ENCODE data around the gene ICAM1. TPM values are rescaled to one million over a fixed set of nuclear protein-coding genes. Genes with fewer than 3 reads are reported as not detected.

The ICAM1 gene
- total RNA-seq, 2 experiments from 2014 or later = 27.9 to 30.9 TPM

- ATAC-seq (no peak), DNase-seq (no peak)
- H3K4me1 Mint-ChIP-seq = peaks cover 15% of the 10 kb centered on the region
- intact Hi-C loops (cut with DNase I, micrococcal nuclease) = no loop called here
- H3K27me3 Mint-ChIP-seq = no peaks in the 10 kb centered on the region
- ChIA-PET CTCF (no interaction called here), POLR2A (no interaction called here)
- no peaks in the 10 kb centered on the region for H3K9me3 Mint-ChIP-seq (ENCODE audit: low read depth)
- H3K36me3 Mint-ChIP-seq (ENCODE audit: low read depth) = peaks cover 44% of the 10 kb centered on the region
- H3K27ac Mint-ChIP-seq = no peak overlapping the region
- no peak overlapping the region for H3K4me3 Mint-ChIP-seq
Observed at GRCh38 chr19:10328558-10329429, 57.9 kb downstream of the ICAM1 start.

- intact Hi-C loops (cut with DNase I, micrococcal nuclease) = no loop called here
- H3K36me3 Mint-ChIP-seq (ENCODE audit: low read depth) = peaks cover 46% of the 10 kb centered on the region
- ATAC-seq (no peak), DNase-seq (no peak)
- no peaks in the 10 kb centered on the region for H3K9me3 Mint-ChIP-seq (ENCODE audit: low read depth)
- ChIA-PET CTCF (interaction anchor here (1.0 kb wide), 1 partner anchor 59 kb away, joined by 3 read pairs; no protein-coding TSS in a partner anchor), POLR2A (no interaction called here)
- H3K27ac Mint-ChIP-seq = no peak overlapping the region
- peaks cover 19% of the 10 kb centered on the region for H3K4me1 Mint-ChIP-seq
- H3K27me3 Mint-ChIP-seq = no peaks in the 10 kb centered on the region
- no peak overlapping the region for H3K4me3 Mint-ChIP-seq
Observed at GRCh38 chr19:10329555-10329954, 58.6 kb downstream of the ICAM1 start.

- Mint-ChIP-seq H3K4me3 (peak overlapping the region; percentile 97), H3K36me3 (ENCODE audit: low read depth) (peaks cover 48% of the 10 kb centered on the region)
- POLR2A ChIA-PET = interaction anchor here (3.2 kb wide), 1 partner anchor 62 kb away, joined by 11 read pairs; the partner anchor contains the start of gene ICAM1
Observed at GRCh38 chr19:10332158-10332964, 61.4 kb downstream of the ICAM1 start.

GRCh38 chr19:10332965-10333757 lies 62.2 kb downstream of the ICAM1 start, which contains the start of gene RAVER1:
TSS of gene RAVER1 (minus strand) at chr19:10333529. CDS start at chr19:10333507, 22 bp downstream.
- ChIA-PET POLR2A (interaction anchor here (1.0 to 3.2 kb wide), 2 partner anchors 14 to 62 kb away, joined by 5 to 11 read pairs; partner anchors contain the start of gene ICAM1), CTCF (interaction anchor here (0.5 to 2.1 kb wide), 5 partner anchors 56 to 160 kb away, joined by 3 to 9 read pairs (median 3); partner anchors contain the start of gene ICAM1)
- Mint-ChIP-seq H3K27ac (peak within 1 kb of the TSS; percentile 96), H3K4me3 (peak within 1 kb of the TSS; percentile 97), H3K4me1 (peaks cover 25% of the 10 kb centered on the region), H3K27me3 (no peaks in the 10 kb centered on the region), H3K36me3 (ENCODE audit: low read depth) (peaks cover 41% of the 10 kb centered on the region), H3K9me3 (ENCODE audit: low read depth) (no peaks in the 10 kb centered on the region)
- peak; percentile 97 for ATAC-seq
- intact Hi-C loops (cut with DNase I, micrococcal nuclease) = loop anchor here (1.0 to 5.0 kb wide), 21 partner anchors 18 to 1821 kb away; partner anchors contain the start of genes CDKN2D (in 2 of the 2), TYK2 (in 2 of the 2), ATG4D (in 1 of the 2) and CDC37 (in 1 of the 2)
- DNase-seq = peak; percentile 99

More at GRCh38 chr19:10332158-10332964, 61.4 kb downstream of the ICAM1 start:
- Mint-ChIP-seq H3K9me3 (ENCODE audit: low read depth) (no peaks in the 10 kb centered on the region), H3K27me3 (no peaks in the 10 kb centered on the region), H3K27ac (peak overlapping the region; percentile 96), H3K4me1 (peaks cover 24% of the 10 kb centered on the region)
- peak; percentile 0 for ATAC-seq
- CTCF ChIA-PET = interaction anchor here (1.3 to 2.1 kb wide), 2 partner anchors 61 to 84 kb away, joined by 3 to 9 read pairs; partner anchors contain the start of gene ICAM1
- DNase-seq = no peak
- intact Hi-C loops (cut with DNase I, micrococcal nuclease) = loop anchor here (5.0 kb wide), 3 partner anchors 75 to 1820 kb away; partner anchors contain the start of genes CDKN2D (in 1 of the 2), KRI1 (in 1 of the 2) and ZNF414 (in 1 of the 2)

GRCh38 chr19:10333758-10334587 lies 63.1 kb downstream of the ICAM1 start:
- peak overlapping the region; percentile 97 for H3K4me3 Mint-ChIP-seq
- ChIA-PET CTCF (interaction anchor here (0.6 to 2.1 kb wide), 8 partner anchors 29 to 238 kb away, joined by 3 to 9 read pairs (median 3); partner anchors contain the start of gene ICAM1), POLR2A (interaction anchor here (0.6 to 3.2 kb wide), 5 partner anchors 15 to 505 kb away, joined by 3 to 11 read pairs (median 4); partner anchors contain the start of gene ICAM1)
- intact Hi-C loops (cut with DNase I, micrococcal nuclease) = loop anchor here (1.0 to 5.0 kb wide), 21 partner anchors 19 to 1822 kb away; partner anchors contain the start of genes CDKN2D (in 2 of the 2), TYK2 (in 2 of the 2), ATG4D (in 1 of the 2) and CDC37 (in 1 of the 2)
- peaks cover 45% of the 10 kb centered on the region for H3K36me3 Mint-ChIP-seq (ENCODE audit: low read depth)
- H3K27me3 Mint-ChIP-seq = no peaks in the 10 kb centered on the region
- DNase-seq (no peak), ATAC-seq (peak; percentile 0)
- no peaks in the 10 kb centered on the region for H3K9me3 Mint-ChIP-seq (ENCODE audit: low read depth)
- H3K27ac Mint-ChIP-seq = peak overlapping the region; percentile 96
- peaks cover 33% of the 10 kb centered on the region for H3K4me1 Mint-ChIP-seq

DNA sequence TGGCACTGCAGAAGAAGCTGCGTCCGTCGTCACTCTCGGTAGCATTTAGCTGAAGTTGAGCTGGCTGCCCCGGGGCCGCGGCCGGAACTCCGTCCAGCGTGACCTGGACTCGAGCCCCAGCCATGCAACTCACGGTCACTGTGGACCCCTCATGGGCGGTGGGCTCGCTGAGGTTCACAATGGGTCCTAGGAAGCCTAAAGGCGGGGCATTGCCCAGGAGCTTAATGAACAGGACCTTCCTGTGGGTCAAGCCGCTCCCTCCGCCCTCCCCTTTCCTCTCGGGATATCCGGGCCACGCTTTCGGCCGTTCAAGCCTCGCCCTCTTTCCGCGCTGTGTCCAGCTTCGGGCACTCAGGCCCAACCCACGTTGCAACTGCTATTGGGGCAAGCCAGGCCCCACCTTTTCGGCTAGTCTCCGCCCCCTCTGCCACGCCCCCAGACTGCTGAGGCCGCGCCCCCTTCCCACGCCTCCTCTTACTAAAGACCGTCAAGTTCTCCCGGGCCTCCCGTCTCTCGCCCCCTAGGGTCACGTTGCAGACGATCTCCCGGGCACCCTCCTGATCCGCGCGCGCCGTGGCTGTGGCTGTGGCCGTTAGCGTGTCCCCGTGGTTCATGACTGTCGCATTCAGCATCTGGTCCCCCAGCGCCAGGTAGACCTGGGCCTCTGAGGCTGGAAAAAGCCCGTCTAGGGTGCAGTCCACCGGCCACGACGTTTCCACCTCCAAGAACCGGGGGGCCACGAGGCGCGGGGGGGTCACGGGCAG lies 63.9 kb downstream of the ICAM1 start:
- no peaks in the 10 kb centered on the region for H3K9me3 Mint-ChIP-seq (ENCODE audit: low read depth)
- peak overlapping the region; percentile 10 for H3K4me3 Mint-ChIP-seq
- intact Hi-C loops (cut with DNase I, micrococcal nuclease) = loop anchor here (5.0 kb wide), 3 partner anchors 77 to 1822 kb away; partner anchors contain the start of genes CDKN2D (in 1 of the 2), KRI1 (in 1 of the 2) and ZNF414 (in 1 of the 2)
- peak; percentile 77 for DNase-seq
- ChIA-PET POLR2A (interaction anchor here (0.6 to 3.2 kb wide), 3 partner anchors 64 to 504 kb away, joined by 3 to 11 read pairs (median 3); partner anchors contain the start of gene ICAM1), CTCF (interaction anchor here (0.7 to 2.1 kb wide), 3 partner anchors 54 to 127 kb away, joined by 3 to 9 read pairs (median 7); partner anchors contain the start of gene ICAM1)
- H3K36me3 Mint-ChIP-seq (ENCODE audit: low read depth) = peaks cover 44% of the 10 kb centered on the region
- ATAC-seq = no peak
- H3K27me3 Mint-ChIP-seq = no peaks in the 10 kb centered on the region
- no peak overlapping the region for H3K27ac Mint-ChIP-seq
- peaks cover 41% of the 10 kb centered on the region for H3K4me1 Mint-ChIP-seq

- Mint-ChIP-seq H3K27ac (no peak overlapping the region), H3K9me3 (ENCODE audit: low read depth) (no peaks in the 10 kb centered on the region), H3K4me1 (peaks cover 44% of the 10 kb centered on the region), H3K27me3 (no peaks in the 10 kb centered on the region), H3K4me3 (no peak overlapping the region), H3K36me3 (ENCODE audit: low read depth) (peaks cover 37% of the 10 kb centered on the region)
- intact Hi-C loops (cut with DNase I, micrococcal nuclease) = no loop called here
- ChIA-PET POLR2A (no interaction called here), CTCF (no interaction called here)
- no peak for DNase-seq
- ATAC-seq = no peak
Observed at GRCh38 chr19:10335352-10335985, 64.5 kb downstream of the ICAM1 start.
